Stimulated activated CD8-positive, alpha-beta memory T cell treated with anti-CD3 and anti-CD28 coated beads, Interleukin-15, amount 100 ng/mL, for 4 hours (primary cell): ENCODE data around the gene ZG16.

ENCODE experiments used
- DNase-seq, 2 donors: peaks; one replicate each; pipeline ENCODE4 v3.0.0-alpha.2; 2020; ENCODE audit warnings: low read depth in 2 of 2

Gene ZG16

DNA sequence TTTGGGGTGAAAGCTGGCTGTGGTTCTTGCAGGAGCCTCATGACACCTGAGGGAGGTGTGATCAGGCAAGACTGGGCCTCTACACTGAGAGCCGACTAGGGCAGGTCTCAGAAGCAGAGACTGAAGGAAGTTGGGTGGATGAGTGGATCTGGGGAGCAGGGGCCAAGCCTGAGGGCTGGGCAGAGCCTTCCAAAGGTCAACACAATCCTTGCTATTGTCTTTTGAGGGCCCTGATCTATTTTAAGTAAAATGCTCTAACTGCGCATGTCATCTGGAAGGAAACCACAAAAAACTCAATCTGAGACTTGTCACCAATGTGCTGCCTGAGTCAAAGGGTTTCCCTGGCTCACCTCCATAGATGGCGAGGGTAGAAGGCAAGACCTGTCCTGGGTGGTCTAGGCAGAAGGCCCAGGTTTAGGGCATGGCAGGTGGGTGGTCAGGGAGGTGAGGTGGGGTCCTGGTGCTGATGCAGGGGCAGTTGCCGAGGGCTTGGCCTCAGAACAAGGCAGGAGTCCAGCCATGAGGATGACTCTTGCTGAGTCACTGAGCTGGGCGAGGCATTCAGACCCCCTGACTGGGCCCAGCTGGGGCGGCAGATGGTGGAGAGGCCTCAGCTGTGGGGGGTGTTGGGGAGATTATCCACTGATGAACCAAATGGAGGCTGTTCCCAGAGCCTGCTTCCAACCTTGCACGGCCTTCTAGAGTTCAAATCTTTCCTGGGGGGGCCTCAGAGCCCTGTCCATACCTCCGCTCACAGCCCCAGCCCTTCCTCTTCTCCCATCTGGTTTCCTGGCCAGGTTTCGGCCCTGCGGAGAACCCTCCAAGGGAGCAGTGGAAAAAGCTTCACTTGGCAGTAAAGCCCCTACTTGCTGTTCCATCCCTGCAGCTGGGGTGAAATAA is 47.3 kb downstream of the ZG16 start:
- DNase-seq = no peak

DNA sequence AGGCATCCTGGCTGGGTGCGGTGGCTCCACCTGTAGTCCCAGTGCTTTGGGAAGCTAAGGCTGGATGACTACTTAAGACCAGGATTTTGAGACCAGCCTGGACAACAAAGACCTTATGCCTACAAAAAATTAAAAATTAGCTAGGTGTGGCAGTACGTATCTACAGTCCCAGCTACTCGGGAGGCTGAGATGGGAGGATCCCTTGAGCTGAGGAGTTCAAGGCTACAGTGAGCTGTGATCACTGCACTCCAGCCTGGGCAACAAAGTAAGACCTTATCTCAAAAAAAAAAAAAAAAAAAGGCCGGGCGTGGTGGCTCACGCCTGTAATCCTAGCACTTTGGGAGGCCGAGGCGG is 48.3 kb downstream of the ZG16 start:
- no peak for DNase-seq

DNA sequence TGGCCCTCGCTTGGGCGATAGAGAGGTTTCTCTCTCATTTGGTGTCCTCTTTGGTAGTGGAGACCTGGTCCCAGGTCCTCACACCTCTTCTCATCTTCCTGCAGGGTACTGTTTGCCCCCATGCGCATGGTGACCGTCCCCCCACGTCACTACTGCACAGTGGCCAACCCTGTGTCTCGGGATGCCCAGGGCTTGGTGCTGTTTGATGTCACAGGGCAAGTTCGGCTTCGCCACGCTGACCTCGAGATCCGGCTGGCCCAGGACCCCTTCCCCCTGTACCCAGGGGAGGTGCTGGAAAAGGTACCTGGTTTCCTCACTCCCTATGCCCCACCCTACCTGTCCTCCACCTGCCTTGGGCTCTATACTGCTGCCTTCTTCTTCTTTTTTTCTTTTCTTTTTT is 52.7 kb downstream of the ZG16 start:
- DNase-seq = no peak

DNA sequence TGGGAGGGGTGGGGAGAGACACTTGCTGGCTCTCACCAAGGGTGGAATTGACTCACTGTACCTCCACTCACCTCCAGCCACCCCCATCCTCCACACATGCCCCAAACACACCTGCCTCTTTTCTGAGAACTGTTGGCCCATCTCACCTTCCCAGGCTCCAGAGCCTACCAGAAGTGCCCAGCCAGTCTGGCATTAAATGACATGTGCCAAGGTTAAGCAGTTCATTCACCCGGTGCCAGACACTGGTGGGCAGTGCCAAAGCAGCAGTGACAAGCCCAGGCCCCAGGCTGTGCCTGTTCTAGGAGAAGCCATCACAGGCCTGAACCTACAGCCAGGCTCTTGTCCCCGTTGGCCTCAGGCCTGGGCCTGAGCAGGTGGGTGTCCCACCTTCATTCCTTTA is 53.4 kb downstream of the ZG16 start:
- no peak for DNase-seq
